Activated effector memory CD4-positive, alpha-beta T cell treated with Interleukin-2 at 50 U/mL for 16 hours (primary cell): Measurements from ENCODE around the gene TACR1.
"Not testable (repeated sequence)": the region's sequence is repeated elsewhere in the genome, so short reads cannot be mapped to it uniquely, and the experiment has no call there.

Source experiments
- DNase-seq: peaks from one replicate; pipeline ENCODE4 v3.0.0-alpha.2; 2020

The TACR1 gene

DNA sequence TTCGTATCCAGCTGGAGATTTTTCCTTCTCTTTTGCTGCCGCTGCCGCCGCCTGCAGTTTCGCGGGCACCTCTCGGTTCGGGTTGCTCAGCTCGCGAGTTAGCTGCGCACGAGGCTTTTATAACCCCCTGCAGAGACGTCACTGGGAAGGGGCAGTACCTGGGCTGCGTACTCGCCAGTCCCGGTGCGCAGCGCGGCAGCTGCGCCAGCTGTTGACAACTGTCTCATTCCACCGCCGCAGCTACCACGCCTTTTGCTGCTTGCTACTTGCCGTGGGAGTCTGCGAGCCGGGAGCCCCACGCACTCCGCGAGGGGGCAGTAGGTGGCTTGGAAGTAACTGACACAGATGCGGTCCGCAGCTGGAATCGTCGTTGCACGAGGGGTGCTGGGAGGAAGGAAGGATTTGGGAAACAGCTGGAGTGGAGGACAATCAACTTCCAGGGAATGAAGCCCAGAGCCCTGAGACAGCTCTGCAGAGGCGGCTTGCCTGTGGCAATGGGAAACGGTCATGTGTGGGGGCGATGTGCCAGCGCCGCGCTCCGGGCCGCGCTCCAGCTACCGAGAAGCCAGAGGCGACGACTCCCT is at the start of gene TACR1:
TSS of gene TACR1 (minus strand) at position 93 of the 584 bp plus-strand sequence. CDS start 586 bp downstream, outside the sequence.
- peak; percentile 12 for DNase-seq

DNA sequence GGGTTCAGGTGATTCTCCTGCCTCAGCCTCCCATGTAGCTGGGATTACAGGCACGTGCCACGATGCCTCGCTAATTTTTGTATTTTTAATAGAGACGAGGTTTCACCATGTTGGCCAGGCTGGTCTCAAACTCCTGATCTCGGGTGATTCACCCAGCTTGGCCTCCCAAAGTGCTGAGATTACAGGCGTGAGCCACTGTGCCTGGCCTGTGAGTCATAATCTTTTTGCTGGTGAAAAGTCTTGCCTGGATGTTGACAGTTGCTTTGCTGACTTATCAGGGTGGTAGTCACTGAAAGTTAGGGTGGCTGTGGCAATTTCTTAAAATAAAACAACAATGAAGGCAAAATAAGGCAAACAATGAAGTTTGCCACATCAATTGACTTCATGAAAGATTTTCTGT is 49.3 kb upstream of the TACR1 start:
- DNase-seq, result not testable (repeated sequence)

DNA sequence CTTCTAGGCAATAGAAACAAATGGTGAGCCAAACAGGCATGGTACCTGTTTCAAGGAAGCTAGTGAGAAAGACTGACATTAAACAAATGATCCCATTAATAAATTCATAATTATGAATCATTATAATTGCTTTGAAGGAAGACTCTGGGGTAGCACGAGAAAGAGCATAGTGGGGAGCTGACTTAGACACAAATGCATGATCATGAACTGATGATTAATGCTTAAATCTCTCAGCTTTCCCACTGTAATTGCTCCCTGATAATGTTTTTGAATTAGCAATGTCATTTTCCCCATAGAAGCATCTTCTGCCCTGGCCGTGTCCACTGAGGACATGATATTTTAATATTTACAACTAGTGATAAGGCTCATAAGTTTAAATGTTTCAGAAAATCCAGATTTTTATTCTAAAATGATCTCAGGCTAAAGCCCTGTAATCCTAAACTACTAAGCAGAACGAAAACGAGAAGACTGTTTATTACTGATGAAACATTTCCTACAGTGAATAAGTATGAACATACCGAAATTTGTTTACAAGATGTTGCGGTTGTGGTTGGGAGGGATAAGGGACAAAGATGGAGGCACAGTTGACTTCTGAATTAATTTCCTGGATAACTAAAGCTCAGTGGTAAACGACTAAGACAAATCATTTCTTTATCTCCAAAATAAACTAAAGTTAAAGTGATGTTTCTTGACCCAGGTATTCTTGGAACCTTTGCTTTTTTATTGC is 47.3 kb upstream of the TACR1 start:
- DNase-seq, result no peak

GRCh38 chr2:75243219-75243618 is 43.9 kb upstream of the TACR1 start:
- DNase-seq, result no peak

GRCh38 chr2:75241696-75242095 is 42.4 kb upstream of the TACR1 start:
- no peak for DNase-seq

DNA sequence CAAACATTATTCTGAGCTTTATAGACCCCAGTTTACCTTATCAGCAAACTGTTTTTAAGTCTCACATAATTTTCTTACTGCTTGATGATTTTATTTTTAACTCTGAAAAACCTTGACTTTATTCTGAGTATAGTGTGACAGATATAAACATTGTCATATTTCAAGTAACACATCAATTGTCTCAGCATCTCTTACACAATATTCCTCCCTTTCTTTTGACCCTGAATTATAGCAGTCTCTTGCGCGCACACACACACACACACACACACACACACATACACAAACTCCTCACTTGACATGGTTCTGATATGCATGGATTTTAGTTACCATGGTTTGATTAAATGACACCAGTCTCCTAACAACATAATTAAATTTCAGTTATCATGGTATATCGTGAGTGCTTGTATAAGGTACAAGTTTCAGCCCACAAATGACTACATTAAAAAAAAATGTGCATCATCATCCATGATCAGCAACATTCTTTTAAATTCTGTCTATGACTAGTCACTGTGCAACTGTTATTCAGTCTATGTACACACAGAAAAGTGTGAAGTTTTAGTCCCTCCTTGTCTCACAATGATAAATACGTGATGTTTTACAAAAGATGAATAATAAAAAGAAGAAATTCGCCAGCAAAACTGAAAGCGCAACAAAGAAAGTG is 39.5 kb upstream of the TACR1 start:
- no peak for DNase-seq

GRCh38 chr2:75237296-75237695 is 38.0 kb upstream of the TACR1 start:
- no peak for DNase-seq

GRCh38 chr2:75233965-75234364 is 34.6 kb upstream of the TACR1 start:
- DNase-seq, result no peak

DNA sequence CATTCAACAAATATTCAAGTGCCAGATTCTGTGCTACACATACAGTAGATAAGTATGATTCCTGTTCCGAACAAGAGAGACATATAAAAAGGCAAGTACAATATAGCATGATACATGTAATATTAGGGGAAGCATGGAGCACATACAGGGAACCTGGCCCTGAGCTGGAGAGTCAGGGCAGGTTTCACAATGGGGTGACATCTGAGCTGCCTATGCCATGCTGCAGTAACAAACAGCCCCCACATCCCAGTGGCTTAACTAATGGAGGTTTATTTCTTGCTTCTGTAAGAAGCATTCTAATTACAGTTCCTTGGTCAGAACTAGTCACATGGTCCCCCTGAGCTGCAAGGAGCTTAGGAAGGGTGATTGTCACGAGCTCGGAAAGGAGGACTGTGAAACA is 27.3 kb upstream of the TACR1 start:
- no peak for DNase-seq

DNA sequence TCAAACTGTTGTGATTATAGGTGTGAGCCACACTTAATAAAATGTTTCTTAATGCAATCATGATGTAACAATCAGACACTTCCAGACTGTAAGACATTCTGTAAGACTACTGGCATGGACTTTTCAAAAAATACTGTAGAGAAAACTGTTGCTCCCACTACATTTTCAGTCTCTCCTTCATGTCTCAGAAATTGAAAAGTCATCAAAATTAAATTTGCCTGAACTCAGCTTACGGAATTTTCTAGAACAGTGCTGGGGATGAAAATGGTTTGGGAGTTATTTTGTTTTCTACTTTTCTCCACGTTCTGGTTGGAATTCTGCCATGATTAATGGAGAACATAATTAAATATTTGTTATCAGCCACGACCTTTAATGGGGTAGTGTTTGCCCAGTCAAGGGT is 26.8 kb upstream of the TACR1 start:
- no peak for DNase-seq

- DNase-seq, result no peak
Observed at GRCh38 chr2:75224636-75225094, 25.3 kb upstream of the TACR1 start.

DNA sequence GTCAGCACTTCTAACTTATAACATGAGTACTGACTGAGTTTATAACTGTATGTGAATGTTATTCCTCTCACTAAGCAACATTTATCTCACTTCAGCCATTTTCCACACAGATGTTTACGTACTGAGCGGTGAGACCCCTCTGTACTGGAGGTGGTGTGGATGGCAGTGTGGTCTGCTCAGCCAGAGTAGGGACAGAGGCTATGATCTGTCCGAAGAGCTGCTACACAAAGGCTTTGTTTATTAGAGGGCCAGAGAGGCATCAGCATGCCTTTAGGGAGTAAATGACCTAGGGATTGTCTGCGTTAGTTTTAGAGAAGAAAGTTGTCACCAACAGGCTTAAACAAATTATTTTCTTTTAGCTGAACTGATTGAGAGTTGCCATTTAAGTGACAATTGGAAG is 23.2 kb upstream of the TACR1 start:
- DNase-seq, result no peak

GRCh38 chr2:75221862-75222261 is 22.5 kb upstream of the TACR1 start:
- DNase-seq, result no peak

DNA sequence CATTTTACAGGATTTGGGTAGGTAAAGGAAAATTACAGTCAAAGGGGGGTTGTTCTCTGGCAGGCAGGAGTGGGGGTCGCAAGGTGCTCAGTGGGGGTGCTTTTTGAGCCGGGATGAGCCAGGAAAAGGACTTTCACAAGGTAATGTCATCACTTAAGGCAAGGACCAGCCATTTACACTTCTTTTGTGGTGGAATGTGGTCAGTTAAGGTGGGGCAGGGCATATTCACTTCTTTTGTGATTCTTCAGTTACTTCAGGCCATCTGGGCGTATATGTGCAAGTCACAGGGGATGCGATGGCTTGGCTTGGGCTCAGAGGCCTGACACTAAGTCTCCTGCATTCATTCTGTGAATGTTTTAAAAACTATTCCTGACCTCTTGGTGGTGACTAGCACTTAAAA is 19.9 kb upstream of the TACR1 start:
- not testable (repeated sequence) for DNase-seq

DNA sequence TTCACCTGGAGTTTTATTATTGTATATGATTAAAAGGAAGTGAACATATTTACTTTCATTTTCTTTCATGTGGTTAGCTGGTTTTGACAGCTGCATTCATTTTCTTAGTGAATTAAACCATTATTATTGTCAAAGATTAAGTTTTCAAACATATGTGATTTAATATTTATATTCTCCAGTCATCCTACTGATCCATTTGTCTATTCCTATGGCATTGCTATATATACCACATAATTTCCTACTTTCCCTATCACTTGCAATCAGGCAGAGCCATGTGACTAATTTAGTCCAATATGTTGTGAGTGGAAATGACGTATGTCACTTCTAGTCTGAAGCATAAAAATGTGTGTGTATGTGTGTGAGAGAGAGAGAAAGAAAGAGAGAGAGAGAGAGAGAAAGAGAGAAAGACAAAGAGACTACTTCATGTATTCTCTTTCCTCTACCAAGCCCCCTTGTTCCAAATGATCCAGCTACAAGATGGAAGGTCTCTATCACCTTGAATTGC is 12.0 kb upstream of the TACR1 start:
- no peak for DNase-seq

- DNase-seq, result no peak
Observed at GRCh38 chr2:75210409-75210808, 11.1 kb upstream of the TACR1 start.

DNA sequence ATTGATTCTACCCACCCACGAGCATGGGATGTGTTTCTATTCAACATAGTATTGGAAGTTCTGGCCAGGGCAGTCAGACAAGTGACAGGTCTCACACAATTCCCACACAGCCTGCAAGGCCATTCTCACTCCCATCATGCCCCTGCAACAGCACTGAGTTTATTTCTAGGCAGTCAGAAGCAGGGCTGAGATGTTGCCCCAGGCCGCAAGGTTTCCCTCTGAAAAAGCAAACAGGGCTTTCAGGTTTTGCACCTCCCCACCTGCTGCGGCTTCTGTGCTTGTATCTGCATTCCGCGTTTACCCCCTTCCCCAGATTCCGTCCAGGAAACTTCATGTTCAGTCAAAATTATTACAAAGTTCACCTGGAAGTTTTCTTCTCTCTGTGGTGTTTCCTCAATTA is 9.4 kb upstream of the TACR1 start:
- DNase-seq, result no peak

DNA sequence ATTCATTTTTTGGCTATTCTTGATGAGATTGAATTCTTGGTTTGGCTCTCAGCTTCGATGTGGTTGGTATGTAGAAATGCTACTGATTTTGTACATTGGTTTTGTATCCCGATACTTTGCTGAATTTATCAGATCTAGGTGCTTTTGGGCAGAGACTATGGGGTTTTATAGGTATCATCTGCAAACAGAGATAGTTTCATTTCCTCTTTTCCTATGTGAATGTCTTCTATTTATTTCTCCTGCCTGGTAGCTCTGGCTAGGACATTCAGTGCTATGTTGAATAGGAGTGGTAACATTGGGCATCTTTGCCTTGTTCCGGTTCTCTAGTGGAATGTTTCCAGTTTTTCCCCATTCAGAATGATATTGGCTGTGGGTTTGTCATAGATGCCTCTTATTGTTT is 5.5 kb upstream of the TACR1 start:
- no peak for DNase-seq

- DNase-seq, result no peak
Observed at GRCh38 chr2:75202359-75202758, 3.0 kb upstream of the TACR1 start.

DNA sequence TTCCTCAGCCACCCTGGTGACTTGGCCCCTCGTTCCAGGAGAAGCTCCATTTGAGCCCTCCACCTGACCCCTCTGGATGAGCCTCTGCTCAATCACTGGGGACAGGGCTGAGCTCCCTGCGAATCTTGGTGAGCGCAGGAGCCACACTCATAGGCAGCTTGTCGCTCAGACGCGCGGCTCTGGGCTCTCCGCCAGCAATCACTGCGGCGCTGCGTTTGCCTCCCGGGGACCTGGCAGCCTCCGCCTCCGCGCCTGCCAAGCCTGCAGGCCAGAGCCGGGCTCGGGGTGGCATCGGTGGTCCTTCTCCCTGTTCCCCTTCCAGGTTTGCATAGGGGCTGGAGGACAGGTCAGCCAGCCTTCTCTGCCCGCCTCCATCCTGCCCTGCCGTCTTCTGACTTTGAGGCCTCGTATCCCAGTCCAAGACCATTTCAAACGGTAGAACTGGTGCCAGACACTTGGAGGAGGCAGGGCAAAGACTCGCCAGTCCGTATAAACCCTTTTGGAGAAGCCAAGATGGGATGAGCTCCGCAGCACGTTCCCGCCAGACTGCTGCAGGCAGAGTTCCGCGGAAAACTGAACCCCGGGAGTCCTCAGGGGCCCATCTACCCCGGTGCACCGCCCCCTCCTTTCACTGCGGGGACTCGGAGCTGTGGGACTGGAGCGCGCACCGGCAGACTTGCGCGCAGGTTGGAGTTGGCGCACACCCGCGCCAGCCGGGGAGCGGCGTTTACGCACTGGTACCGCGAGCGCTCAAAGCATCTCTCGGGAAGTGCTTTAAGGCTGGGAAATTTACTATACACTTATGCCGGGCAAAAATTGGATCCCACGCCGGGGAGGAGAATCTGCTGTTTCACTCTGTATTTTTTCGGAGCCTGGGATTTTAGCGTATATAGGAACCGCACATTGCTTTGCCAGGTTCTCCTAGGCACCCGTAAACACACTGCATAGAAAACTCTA is 1.1 kb upstream of the TACR1 start:
- no peak for DNase-seq

DNA sequence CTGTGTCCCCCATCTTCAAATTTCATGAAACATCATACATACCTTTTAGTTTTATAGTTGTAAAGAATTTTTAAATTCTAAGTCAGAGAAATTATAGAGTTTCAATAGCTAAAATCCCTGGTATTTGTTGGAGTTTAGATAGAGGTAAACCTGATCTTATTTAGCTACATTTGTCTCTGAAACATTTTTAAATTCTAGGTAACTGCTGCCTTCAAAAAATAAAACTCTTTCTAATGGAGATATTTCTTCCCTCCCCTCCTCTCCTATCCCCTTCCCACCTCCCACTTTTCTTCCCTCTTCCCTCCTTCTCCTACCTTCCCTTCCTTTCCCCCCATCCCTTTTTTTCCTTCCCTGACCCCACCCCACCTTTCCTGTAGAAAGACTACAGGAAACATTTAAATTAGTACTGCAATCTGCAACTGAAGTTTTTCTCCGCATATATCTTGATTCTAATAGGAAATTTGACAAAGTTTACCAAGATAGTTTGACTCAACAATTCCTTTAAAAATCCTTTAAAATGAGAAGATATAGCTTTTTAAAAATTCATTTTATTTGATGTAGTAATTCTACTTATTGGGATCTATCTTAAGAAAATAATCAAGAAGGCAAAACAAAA is 4.1 kb downstream of the TACR1 start:
- DNase-seq, result no peak

GRCh38 chr2:75194184-75194868 is 5.0 kb downstream of the TACR1 start:
- no peak for DNase-seq
